ENCODE data around the gene MVP. TPM values are rescaled to one million over a fixed set of nuclear protein-coding genes. Genes with fewer than 3 reads are reported as not detected.

The MVP gene
- total RNA-seq, 6 experiments from 2014 or later, result 234 to 296 (median 268) TPM

DNA sequence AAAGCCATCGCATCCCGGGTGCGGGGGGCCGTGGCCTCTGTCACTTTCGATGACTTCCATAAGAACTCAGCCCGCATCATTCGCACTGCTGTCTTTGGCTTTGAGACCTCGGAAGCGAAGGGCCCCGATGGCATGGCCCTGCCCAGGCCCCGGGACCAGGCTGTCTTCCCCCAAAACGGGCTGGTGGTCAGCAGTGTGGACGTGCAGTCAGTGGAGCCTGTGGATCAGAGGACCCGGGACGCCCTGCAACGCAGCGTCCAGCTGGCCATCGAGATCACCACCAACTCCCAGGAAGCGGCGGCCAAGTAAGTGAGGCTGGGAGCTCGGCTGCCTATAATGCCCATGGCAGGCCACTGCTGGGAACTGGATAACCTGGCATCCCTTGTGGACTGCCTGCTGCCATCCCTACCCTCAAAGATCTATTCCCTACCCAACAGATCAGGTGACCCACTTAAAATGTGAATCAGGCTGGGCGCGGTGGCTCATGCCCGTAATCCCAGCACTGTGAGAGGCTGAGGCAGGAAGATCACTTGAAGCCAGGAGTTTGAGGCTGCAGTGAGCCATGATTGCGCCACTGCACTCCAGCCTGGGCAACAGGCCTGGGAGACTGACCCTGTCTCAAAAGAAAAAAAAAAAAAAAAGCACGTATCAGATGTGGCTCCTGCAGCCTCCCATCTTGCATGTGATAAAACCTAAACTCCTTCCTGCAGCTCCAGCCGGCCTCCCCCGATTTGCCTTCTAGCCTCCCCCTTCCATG, 24.5 kb downstream of the MVP start:
- Mint-ChIP-seq H3K4me3 (no peak overlapping the region; the same call in 1 of the 2 replicates), H3K27ac (no peak overlapping the region), H3K27me3 (ENCODE audit: insufficient read depth) (peaks cover 7% of the 10 kb centered on the region), H3K9me3 (no peaks in the 10 kb centered on the region), H3K36me3 (ENCODE audit: low read depth) (peaks cover 43% of the 10 kb centered on the region), H3K4me1 (ENCODE audit: low read depth) (no peaks in the 10 kb centered on the region)
- TF ChIP-seq, protein P1, sequence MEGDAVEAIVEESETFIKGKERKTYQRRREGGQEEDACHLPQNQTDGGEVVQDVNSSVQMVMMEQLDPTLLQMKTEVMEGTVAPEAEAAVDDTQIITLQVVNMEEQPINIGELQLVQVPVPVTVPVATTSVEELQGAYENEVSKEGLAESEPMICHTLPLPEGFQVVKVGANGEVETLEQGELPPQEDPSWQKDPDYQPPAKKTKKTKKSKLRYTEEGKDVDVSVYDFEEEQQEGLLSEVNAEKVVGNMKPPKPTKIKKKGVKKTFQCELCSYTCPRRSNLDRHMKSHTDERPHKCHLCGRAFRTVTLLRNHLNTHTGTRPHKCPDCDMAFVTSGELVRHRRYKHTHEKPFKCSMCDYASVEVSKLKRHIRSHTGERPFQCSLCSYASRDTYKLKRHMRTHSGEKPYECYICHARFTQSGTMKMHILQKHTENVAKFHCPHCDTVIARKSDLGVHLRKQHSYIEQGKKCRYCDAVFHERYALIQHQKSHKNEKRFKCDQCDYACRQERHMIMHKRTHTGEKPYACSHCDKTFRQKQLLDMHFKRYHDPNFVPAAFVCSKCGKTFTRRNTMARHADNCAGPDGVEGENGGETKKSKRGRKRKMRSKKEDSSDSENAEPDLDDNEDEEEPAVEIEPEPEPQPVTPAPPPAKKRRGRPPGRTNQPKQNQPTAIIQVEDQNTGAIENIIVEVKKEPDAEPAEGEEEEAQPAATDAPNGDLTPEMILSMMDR (IDR thresholded peaks at IDR 0.05), result no peak
- no peak for DNase-seq

DNA sequence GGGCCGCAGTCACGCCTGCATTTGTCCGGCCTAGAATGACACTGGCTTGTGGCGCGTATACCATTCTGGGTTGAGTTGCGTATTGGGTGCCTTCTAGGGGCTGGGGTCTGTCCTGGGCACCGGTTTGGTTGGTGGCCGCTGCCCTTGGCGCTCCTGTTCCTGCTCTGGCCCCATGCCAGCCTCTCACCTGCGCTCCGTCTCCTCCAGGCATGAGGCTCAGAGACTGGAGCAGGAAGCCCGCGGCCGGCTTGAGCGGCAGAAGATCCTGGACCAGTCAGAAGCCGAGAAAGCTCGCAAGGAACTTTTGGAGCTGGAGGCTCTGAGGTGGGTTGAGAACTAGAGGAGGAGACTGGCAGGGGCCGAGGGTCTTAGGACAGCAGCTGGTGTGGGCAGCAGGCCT, 25.4 kb downstream of the MVP start:
- no peak overlapping the region; the same call in 1 of the 2 replicates for H3K27ac Mint-ChIP-seq
- TF ChIP-seq, protein P1 (IDR thresholded peaks at IDR 0.05), result no peak
- no peak for DNase-seq
- H3K4me1 Mint-ChIP-seq (ENCODE audit: low read depth), result no peaks in the 10 kb centered on the region
- peaks cover 7% of the 10 kb centered on the region for H3K27me3 Mint-ChIP-seq (ENCODE audit: insufficient read depth)
- H3K36me3 Mint-ChIP-seq (ENCODE audit: low read depth), result peaks cover 43% of the 10 kb centered on the region
- no peaks in the 10 kb centered on the region for H3K9me3 Mint-ChIP-seq
- H3K4me3 Mint-ChIP-seq, result no peak overlapping the region

DNA sequence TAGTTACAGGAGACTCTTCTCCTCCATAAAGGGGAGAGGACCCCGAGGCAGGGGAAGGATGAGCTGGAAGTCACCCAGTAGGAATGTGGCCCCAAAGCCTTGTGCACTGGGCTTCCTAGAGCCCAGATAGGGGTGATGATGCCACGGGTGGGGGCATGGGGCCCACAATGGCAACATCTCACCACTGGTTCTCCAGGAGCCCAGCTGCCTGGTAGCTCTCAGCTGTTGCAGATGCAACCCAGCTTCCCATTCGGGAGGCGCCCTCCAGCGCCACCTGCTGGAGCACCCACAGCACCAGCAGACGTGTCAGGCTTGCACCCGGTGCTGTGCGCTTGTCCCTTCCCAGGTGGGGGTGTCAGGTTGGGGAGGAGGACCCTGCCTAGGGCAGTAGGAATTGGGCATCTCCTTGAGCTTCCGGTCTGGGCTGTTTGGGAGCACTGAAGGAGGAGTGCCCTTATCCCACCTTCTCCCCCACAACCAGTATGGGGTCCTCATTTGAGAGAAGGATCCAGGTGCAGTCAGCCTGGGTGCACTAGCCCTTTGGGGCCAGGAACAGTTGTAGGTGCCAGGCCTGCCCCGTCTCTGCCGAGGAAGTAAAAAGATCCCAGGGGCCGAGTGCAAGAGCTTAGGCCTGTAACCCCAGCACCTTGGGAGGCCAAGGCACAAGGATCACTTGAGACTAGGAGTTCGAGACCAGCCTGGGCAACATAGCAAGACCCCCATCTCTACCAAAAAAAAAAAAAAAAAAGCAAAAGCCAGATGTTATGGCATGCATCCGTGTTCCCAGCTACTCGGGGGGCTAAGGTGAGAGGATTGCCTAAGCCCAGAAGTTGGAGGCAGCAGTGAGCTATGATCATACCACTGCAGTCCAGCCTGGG, 28.4 kb downstream of the MVP start:
- TF ChIP-seq, protein P1 (IDR thresholded peaks at IDR 0.05), result peak; percentile 95
- Mint-ChIP-seq H3K36me3 (ENCODE audit: low read depth) (peaks cover 39% of the 10 kb centered on the region), H3K9me3 (no peaks in the 10 kb centered on the region), H3K27ac (peak overlapping the region; percentile 29; the same call in 1 of the 2 replicates), H3K4me1 (ENCODE audit: low read depth) (no peaks in the 10 kb centered on the region), H3K4me3 (no peak overlapping the region), H3K27me3 (ENCODE audit: insufficient read depth) (peaks cover 7% of the 10 kb centered on the region)
- DNase-seq, result peak; percentile 48

DNA sequence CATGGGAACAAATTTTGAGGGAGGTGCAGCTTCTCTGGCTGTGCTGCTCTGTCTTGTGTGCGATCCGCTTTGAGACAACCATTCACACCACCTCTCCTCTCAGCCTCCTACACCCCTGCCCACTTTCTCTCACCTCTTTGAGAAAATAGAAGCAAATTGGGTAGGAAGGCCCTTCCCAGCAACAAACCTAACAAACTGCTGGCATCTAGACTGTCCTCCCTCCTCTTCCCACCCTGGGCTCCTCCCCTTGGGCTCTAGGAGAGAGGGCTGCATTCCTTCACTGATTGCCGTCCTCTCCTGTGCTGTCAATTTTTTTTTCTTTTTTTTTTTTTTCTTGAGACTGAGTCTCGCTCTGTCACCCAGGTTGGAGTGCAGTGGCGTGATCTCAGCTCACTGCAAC, 29.2 kb downstream of the MVP start:
- peaks cover 7% of the 10 kb centered on the region for H3K27me3 Mint-ChIP-seq (ENCODE audit: insufficient read depth)
- H3K36me3 Mint-ChIP-seq (ENCODE audit: low read depth), result peaks cover 34% of the 10 kb centered on the region
- peak overlapping the region; percentile 46; the same call in 1 of the 2 replicates for H3K27ac Mint-ChIP-seq
- no peak for DNase-seq
- TF ChIP-seq, protein P1 (IDR thresholded peaks at IDR 0.05), result no peak
- no peaks in the 10 kb centered on the region for H3K4me1 Mint-ChIP-seq (ENCODE audit: low read depth)
- no peaks in the 10 kb centered on the region for H3K9me3 Mint-ChIP-seq
- no peak overlapping the region for H3K4me3 Mint-ChIP-seq

DNA sequence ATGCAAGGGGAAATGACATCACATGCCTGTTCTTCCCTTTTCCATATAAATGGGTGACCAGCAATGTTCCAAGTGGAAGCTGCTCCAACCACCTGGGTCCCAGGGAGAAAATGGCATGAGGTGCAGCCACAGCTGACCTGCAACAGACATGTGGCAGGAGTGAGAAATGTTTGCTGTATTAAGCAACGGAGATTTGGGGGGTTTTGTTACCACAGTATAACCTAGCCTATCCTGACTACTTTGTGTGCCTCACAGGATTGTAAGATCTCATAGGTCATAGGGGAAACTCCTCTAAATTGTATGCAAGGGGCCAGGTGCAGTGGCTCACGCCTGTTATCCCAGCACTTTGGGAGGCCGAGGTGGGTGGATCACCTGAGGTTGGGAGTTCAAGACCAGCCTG, 30.7 kb downstream of the MVP start:
- Mint-ChIP-seq H3K27ac (no peak overlapping the region), H3K9me3 (no peaks in the 10 kb centered on the region), H3K4me3 (no peak overlapping the region), H3K36me3 (ENCODE audit: low read depth) (peaks cover 21% of the 10 kb centered on the region), H3K27me3 (ENCODE audit: insufficient read depth) (peaks cover 6% of the 10 kb centered on the region), H3K4me1 (ENCODE audit: low read depth) (no peaks in the 10 kb centered on the region)
- TF ChIP-seq, protein P1 (IDR thresholded peaks at IDR 0.05), result no peak
- DNase-seq, result no peak

Measured in HFFc6 (cell line).